Heart left ventricle (tissue), 13 donors: ENCODE measurements around the gene SOX10.

ENCODE experiments used
- CTCF ChIP-seq, 12 donors: fragments of 200-600 bp; sonication (generic) in 4 of 12; IDR thresholded peaks; one replicate each; pipeline versions ENCODE4 v1.5.0 to v1.8.0; 2018 to 2022; ENCODE audit warnings: antibody characterized with exemption in 12 of 12, mild to moderate bottlenecking in 5 of 12
- POLR2A ChIP-seq, 2 donors: fragments of 450-650 bp; IDR thresholded peaks; one replicate each; pipeline ENCODE4 v1.6.1; 2017; ENCODE audit warnings: antibody characterized with exemption in 2 of 2, mild to moderate bottlenecking in 2 of 2, moderate library complexity in 2 of 2
- donor health status: ischemic (EF 13 %, LVEDD 7.1; RV severe dilation, severe dysfunction).
- donor health status: DM: no; HTN: yes; CAD: no.
- donor health status: DM: no; HTN: no; CAD: no.
- donor health status: ischemic (EF 25% LVEDD 6.9; RV normal size, moderate dysfunction).
- donor health status: ischemic (EF 25% LVEDD 5.7; RV mildly dilated, moderate dysfunction).
- donor health status: ischemic (EF 35%, LVEDD 5.7; RV mildly dilated, moderate dysfunction).
- donor health status: nonischemic (EF 11% LVEDD 7.7; RV severe dilation, severe dysfunction).
- donor health status: DM: yes; HTN: yes; CAD: no.
- donor health status: PGD.
- donor health status: ischemic (EF 29% LVEDD 5.4; RV normal size, mild dysfunction).
- donor health status: nonischemic (EF 23%, LVEDD 6.1; RV moderate dilation, normal function).

GRCh38 chr22:38006906-38007305, 22.6 kb upstream of the SOX10 start:
- TF ChIP-seq POLR2A (IDR thresholded peaks at IDR 0.05) (no peak), CTCF (IDR thresholded peaks at IDR 0.05) (no peak)
